Activated CD8-positive, alpha-beta T cell treated with anti-CD3 and anti-CD28 coated beads, Interleukin-2, amount 10 ng/mL, durations not matched to agents 7 days and 5 days (primary cell): ENCODE results near the gene ACY1. TPM values are rescaled to one million over a fixed set of nuclear protein-coding genes. Genes with fewer than 3 reads are reported as not detected.

ENCODE experiments used
- ATAC-seq: fragments of 150-1000 bp; cut with Tn5 transposase; one replicate; pipeline ENCODE4 v1.10.0; 2021; ENCODE audit warnings: moderate library complexity
- CTCF ChIA-PET: fragments of 350-600 bp; sonication (Branson Sonifier 250); formaldehyde crosslinking; loops from one replicate; lab custom pipeline; 2021; ENCODE audit warnings: antibody characterized with exemption; lab: Charles Lee
- POLR2A ChIA-PET: fragments of 350-600 bp; sonication (Branson Sonifier 250); formaldehyde crosslinking; loops from one replicate; lab custom pipeline; 2021; ENCODE audit warnings: antibody characterized with exemption; lab: Charles Lee
- DNase-seq: peaks from one replicate; pipeline ENCODE4 v3.0.0-alpha.2; 2020
- H3K27ac Mint-ChIP-seq: one replicate; pipeline ENCODE4 v1.8.0; 2021; ENCODE audit warnings: mild to moderate bottlenecking, mixed read lengths
- H3K27me3 Mint-ChIP-seq: one replicate; pipeline ENCODE4 v1.8.0; 2021; ENCODE audit warnings: low read depth, mixed read lengths
- H3K36me3 Mint-ChIP-seq: one replicate; pipeline ENCODE4 v1.8.0; 2021; ENCODE audit warnings: low read depth, mixed read lengths
- H3K4me1 Mint-ChIP-seq: one replicate; pipeline ENCODE4 v1.8.0; 2021; ENCODE audit warnings: low read depth, mixed read lengths
- H3K4me3 Mint-ChIP-seq: one replicate; pipeline ENCODE4 v1.8.0; 2021; ENCODE audit warnings: mild to moderate bottlenecking, mixed read lengths
- H3K9me3 Mint-ChIP-seq: one replicate; pipeline ENCODE4 v1.8.0; 2022; ENCODE audit warnings: mixed read lengths; ENCODE audit not compliant: insufficient read depth
- total RNA-seq, 2 experiments: library from RNA; stranded (reverse); gene quantifications; one replicate each; pipeline ENCODE4 v1.2.3, GENCODE V29; 2021

The ACY1 gene
- total RNA-seq, 2 experiments from 2014 or later: 17.4 to 21.2 TPM

GRCh38 chr3:51948016-51948580, 35.2 kb upstream of the ACY1 start:
- Mint-ChIP-seq H3K9me3 (no peaks in the 10 kb centered on the region), H3K36me3 (no peaks in the 10 kb centered on the region), H3K4me3 (no peak overlapping the region), H3K4me1 (peaks cover 7% of the 10 kb centered on the region), H3K27ac (no peak overlapping the region), H3K27me3 (peaks cover 4% of the 10 kb centered on the region)
- ChIA-PET POLR2A (no interaction called here), CTCF (no interaction called here)
- ATAC-seq: no peak
- DNase-seq: no peak

- POLR2A ChIA-PET: no interaction called here
- no peak for ATAC-seq
- CTCF ChIA-PET: no interaction called here
- Mint-ChIP-seq H3K36me3 (no peaks in the 10 kb centered on the region), H3K4me1 (peaks cover 2% of the 10 kb centered on the region), H3K4me3 (no peak overlapping the region), H3K9me3 (no peaks in the 10 kb centered on the region), H3K27ac (no peak overlapping the region), H3K27me3 (peaks cover 15% of the 10 kb centered on the region)
- DNase-seq: no peak
Measured at GRCh38 chr3:51949121-51949520, 34.2 kb upstream of the ACY1 start.

- ATAC-seq (no peak), DNase-seq (no peak)
- no peak overlapping the region for H3K27ac Mint-ChIP-seq
- no peaks in the 10 kb centered on the region for H3K36me3 Mint-ChIP-seq
- H3K4me1 Mint-ChIP-seq: peaks cover 2% of the 10 kb centered on the region
- no peaks in the 10 kb centered on the region for H3K9me3 Mint-ChIP-seq
- H3K27me3 Mint-ChIP-seq: peaks cover 28% of the 10 kb centered on the region
- POLR2A ChIA-PET: interaction anchor here (0.6 kb wide), 1 partner anchor 94 kb away, joined by 3 read pairs; no protein-coding TSS in a partner anchor
- CTCF ChIA-PET: interaction anchor here (0.6 to 2.2 kb wide), 4 partner anchors 8 to 181 kb away, joined by 3 to 6 read pairs (median 4); partner anchors contain the start of genes ABHD14A, ABHD14B and RRP9
- H3K4me3 Mint-ChIP-seq: no peak overlapping the region
Measured at GRCh38 chr3:51950899-51951298, 32.4 kb upstream of the ACY1 start.

- CTCF ChIA-PET: interaction anchor here (0.6 to 2.0 kb wide), 6 partner anchors 11 to 1221 kb away, joined by 3 to 7 read pairs (median 4); partner anchors contain the start of genes ABHD14B and RRP9
- POLR2A ChIA-PET: no interaction called here
- Mint-ChIP-seq H3K4me3 (no peak overlapping the region), H3K9me3 (no peaks in the 10 kb centered on the region), H3K27me3 (peaks cover 41% of the 10 kb centered on the region), H3K36me3 (no peaks in the 10 kb centered on the region), H3K4me1 (peaks cover 13% of the 10 kb centered on the region), H3K27ac (no peak overlapping the region)
- ATAC-seq: no peak
- DNase-seq: no peak
Measured at GRCh38 chr3:51953445-51953844, 29.9 kb upstream of the ACY1 start.

GRCh38 chr3:51954105-51954504, 29.2 kb upstream of the ACY1 start:
- H3K27ac Mint-ChIP-seq: no peak overlapping the region
- ATAC-seq (no peak), DNase-seq (no peak)
- H3K27me3 Mint-ChIP-seq: peaks cover 43% of the 10 kb centered on the region
- POLR2A ChIA-PET: no interaction called here
- peaks cover 13% of the 10 kb centered on the region for H3K4me1 Mint-ChIP-seq
- no peaks in the 10 kb centered on the region for H3K9me3 Mint-ChIP-seq
- H3K4me3 Mint-ChIP-seq: no peak overlapping the region
- CTCF ChIA-PET: interaction anchor here (0.7 to 2.0 kb wide), 5 partner anchors 13 to 132 kb away, joined by 3 to 7 read pairs (median 4); partner anchors contain the start of genes ABHD14B and RRP9
- H3K36me3 Mint-ChIP-seq: no peaks in the 10 kb centered on the region

- peaks cover 13% of the 10 kb centered on the region for H3K4me1 Mint-ChIP-seq
- H3K36me3 Mint-ChIP-seq: no peaks in the 10 kb centered on the region
- H3K27me3 Mint-ChIP-seq: peaks cover 43% of the 10 kb centered on the region
- no peaks in the 10 kb centered on the region for H3K9me3 Mint-ChIP-seq
- no peak overlapping the region for H3K4me3 Mint-ChIP-seq
- ChIA-PET POLR2A (no interaction called here), CTCF (interaction anchor here (1.0 to 2.0 kb wide), 4 partner anchors 12 to 46 kb away, joined by 3 to 7 read pairs (median 4); partner anchors contain the start of gene RRP9)
- no peak overlapping the region for H3K27ac Mint-ChIP-seq
- no peak for ATAC-seq
- DNase-seq: no peak
Measured at GRCh38 chr3:51954713-51955112, 28.6 kb upstream of the ACY1 start.

GRCh38 chr3:51955175-51955892, 28.0 kb upstream of the ACY1 start, which contains the start of gene GPR62:
Gene GPR62, plus strand, starts transcription at chr3:51955381. Its CDS starts 272 bp downstream, at chr3:51955653.
- no peak within 1 kb of the TSS for H3K4me3 Mint-ChIP-seq
- H3K9me3 Mint-ChIP-seq: no peaks in the 10 kb centered on the region
- peaks cover 43% of the 10 kb centered on the region for H3K27me3 Mint-ChIP-seq
- H3K27ac Mint-ChIP-seq: no peak within 1 kb of the TSS
- no peak for ATAC-seq
- no peak for DNase-seq
- ChIA-PET POLR2A (no interaction called here), CTCF (interaction anchor here (1.0 to 1.2 kb wide), 2 partner anchors 13 to 14 kb away, joined by 3 to 5 read pairs; partner anchors contain the start of gene RRP9)
- H3K4me1 Mint-ChIP-seq: peaks cover 13% of the 10 kb centered on the region
- no peaks in the 10 kb centered on the region for H3K36me3 Mint-ChIP-seq

GRCh38 chr3:51955893-51956770, 27.2 kb upstream of the ACY1 start:
- Mint-ChIP-seq H3K4me3 (no peak overlapping the region), H3K27ac (no peak overlapping the region), H3K27me3 (peaks cover 43% of the 10 kb centered on the region), H3K9me3 (no peaks in the 10 kb centered on the region), H3K36me3 (no peaks in the 10 kb centered on the region), H3K4me1 (peaks cover 13% of the 10 kb centered on the region)
- ChIA-PET CTCF (interaction anchor here (1.0 to 1.2 kb wide), 2 partner anchors 13 to 14 kb away, joined by 3 to 5 read pairs; partner anchors contain the start of gene RRP9), POLR2A (no interaction called here)
- DNase-seq: peak; percentile 38
- peak; percentile 70 for ATAC-seq

- peaks cover 47% of the 10 kb centered on the region for H3K27me3 Mint-ChIP-seq
- H3K4me3 Mint-ChIP-seq: no peak overlapping the region
- H3K36me3 Mint-ChIP-seq: no peaks in the 10 kb centered on the region
- ChIA-PET CTCF (interaction anchor here (0.9 kb wide), 1 partner anchor 16 kb away, joined by 3 read pairs; the partner anchor contains the start of gene RRP9), POLR2A (no interaction called here)
- DNase-seq (no peak), ATAC-seq (no peak)
- no peaks in the 10 kb centered on the region for H3K9me3 Mint-ChIP-seq
- no peak overlapping the region for H3K27ac Mint-ChIP-seq
- peaks cover 13% of the 10 kb centered on the region for H3K4me1 Mint-ChIP-seq
Measured at GRCh38 chr3:51957520-51958205, 25.7 kb upstream of the ACY1 start.

- peaks cover 13% of the 10 kb centered on the region for H3K4me1 Mint-ChIP-seq
- peaks cover 40% of the 10 kb centered on the region for H3K27me3 Mint-ChIP-seq
- H3K36me3 Mint-ChIP-seq: no peaks in the 10 kb centered on the region
- no peak overlapping the region for H3K27ac Mint-ChIP-seq
- ATAC-seq (no peak), DNase-seq (no peak)
- ChIA-PET POLR2A (no interaction called here), CTCF (no interaction called here)
- no peaks in the 10 kb centered on the region for H3K9me3 Mint-ChIP-seq
- no peak overlapping the region for H3K4me3 Mint-ChIP-seq
Measured at GRCh38 chr3:51958603-51959521, 24.5 kb upstream of the ACY1 start.
